Caki2 (cell line): ENCODE data around the gene PRAC2. TPM values are rescaled to one million over a fixed set of nuclear protein-coding genes. Genes with fewer than 3 reads are reported as not detected.

Experiments
- DNase-seq: peaks from one replicate; pipeline ENCODE4 v3.0.0-alpha.2; 2015; ENCODE audit warnings: low read depth
- in situ Hi-C: cut with HindIII; loops from 2 replicates; pipeline ENCODE4 v1.10.0; 2016; ENCODE audit warnings: low sequenced_read_pairs, low pct_unique_long_range_greater_than_20kb, mixed read lengths
- total RNA-seq: library from RNA; depleted of rRNA; stranded (reverse); fragments of >200 nt; shearing (Covaris generic); gene quantifications from 2 replicates; pipeline ENCODE4 v1.2.3, GENCODE V29; 2014; ENCODE audit warnings: low replicate concordance

Gene PRAC2
- total RNA-seq, 1 experiment from 2014 or later: not detected

DNA sequence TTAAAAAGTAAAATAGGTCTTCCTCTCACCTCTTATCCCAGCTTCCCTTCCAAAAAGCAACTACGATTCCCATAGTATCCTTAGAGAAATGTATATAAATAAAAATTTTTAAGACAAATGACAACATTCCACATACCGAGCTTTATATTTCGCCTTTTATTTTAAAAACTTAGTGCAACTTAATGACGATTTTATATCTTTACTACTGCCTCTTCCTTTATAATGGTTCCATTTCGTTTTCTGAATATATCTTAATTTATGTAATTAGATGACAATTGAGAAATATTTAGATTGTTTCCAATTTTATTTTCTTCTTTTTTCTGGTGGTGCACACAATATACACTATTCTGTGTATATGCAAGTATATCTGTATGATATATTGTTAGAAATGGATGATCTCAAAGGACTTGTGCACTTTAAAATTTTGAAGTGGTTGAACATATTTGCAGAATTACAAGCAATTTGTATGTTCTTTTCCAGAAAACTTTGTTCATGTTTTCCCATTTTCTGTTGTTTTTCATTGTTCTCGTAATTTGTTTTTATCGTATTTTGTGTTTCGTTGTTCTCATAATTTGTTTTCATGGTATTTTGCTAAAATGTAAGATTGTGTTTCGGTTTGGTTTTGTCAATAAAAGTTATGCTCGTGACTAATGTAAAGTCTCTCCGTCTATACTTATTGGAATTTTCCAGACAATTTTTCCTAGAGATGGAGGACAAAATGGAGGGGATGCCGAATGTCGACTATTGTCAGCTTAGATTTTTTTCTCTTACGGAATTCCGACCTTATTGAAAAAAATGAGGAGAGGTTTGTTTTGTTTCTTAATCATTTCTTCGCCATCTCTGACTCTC is 26.0 kb downstream of the PRAC2 start:
- in situ Hi-C loops: no loop called here
- DNase-seq: no peak

DNA sequence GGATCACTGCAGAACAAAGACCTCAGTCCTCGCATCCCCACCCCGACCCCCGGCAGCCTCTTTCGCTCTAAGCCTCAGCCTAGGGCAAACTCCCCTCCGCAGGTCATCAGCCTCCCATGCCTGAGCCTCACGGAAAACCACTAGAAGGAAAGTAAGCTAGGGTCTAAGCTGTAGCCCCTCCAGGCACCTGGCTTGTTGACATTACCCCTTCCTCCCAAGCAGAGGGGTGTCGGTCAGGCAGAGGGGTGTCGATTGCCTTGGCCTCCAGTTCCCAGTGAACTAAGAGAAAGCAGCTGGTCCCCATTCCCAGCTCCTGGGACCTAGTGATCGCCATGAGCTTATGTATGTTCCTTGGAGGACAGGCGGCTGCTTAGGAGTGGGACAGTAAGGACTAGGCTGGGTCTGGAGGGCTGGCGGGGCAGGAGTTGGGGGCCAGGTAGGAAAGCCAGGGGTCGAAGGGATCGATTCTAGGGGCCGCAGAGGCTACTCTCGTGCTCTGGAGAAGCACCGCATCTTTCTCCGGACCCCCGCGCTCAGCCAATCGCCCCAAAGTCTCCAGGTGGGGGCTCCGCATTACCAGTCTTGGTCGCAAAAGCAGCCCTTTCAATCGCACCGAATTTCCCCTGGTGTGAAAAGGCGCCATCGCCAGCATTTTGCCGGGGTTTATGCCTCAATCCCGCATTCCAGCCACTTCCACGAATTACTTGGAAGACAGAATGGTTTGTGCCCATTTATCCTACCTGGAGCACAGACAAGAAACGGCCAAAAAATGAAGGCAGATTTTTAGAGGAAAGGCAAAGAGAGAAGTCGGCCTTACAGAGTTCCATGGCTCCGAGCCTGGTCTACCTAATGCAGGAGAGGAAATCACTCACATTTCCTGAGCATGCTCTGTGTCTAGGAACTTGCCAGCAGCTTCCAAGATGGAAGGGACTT is 26.9 kb downstream of the PRAC2 start:
- DNase-seq: no peak
- in situ Hi-C loops: no loop called here

DNA sequence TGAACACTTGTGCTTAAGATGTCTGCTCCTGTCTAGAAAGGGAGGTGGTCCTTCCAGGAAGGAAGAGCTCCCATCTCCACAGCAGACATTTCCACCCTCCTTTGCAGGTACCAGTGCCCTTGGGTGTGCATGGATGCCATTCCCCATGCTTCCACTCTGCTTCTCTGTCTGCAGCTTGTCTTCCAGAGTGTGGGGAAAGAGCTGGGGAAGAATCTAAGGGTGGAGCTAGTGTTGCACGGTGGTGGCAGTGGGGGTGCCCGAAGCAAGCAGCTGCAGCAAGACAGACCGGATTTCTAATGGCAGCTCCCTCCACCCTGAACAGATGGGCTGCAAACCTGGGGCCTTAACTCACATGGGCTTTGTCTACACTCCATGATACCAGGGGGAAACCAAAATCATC is 28.2 kb downstream of the PRAC2 start:
- in situ Hi-C loops: no loop called here
- no peak for DNase-seq

DNA sequence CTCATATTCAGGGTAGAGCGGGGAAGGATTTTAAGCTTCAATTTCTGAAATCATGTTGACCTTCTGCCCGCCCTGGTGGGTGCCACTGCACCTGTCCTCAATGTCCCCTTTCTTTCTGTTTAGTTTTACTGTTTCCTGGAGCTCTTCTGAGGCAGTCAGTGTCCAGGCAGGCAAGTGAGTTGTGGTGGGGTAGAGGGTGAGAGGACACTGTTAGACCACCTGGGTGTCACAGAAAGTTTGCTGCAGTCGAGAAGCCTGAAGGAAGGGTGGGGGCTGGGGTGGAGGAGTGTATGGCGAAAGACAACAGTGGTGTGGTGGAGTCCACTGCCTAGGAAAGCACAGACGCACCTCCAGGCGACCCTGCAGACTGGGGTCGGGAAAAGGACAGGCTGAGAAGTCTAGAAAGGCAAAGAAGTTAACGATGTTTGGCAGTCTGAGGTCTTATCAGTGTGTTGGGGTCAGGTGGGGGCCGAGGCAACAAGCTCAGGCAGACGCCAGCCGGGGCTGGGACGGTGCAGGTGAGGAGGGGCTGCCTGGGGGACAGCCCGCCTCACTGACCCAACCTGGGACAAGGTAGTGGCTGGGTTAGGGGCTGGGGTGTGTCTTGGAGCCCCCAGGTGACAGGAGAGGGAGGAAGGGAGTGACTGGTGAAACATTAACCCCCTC is 28.9 kb downstream of the PRAC2 start:
- no peak for DNase-seq
- in situ Hi-C loops: no loop called here

DNA sequence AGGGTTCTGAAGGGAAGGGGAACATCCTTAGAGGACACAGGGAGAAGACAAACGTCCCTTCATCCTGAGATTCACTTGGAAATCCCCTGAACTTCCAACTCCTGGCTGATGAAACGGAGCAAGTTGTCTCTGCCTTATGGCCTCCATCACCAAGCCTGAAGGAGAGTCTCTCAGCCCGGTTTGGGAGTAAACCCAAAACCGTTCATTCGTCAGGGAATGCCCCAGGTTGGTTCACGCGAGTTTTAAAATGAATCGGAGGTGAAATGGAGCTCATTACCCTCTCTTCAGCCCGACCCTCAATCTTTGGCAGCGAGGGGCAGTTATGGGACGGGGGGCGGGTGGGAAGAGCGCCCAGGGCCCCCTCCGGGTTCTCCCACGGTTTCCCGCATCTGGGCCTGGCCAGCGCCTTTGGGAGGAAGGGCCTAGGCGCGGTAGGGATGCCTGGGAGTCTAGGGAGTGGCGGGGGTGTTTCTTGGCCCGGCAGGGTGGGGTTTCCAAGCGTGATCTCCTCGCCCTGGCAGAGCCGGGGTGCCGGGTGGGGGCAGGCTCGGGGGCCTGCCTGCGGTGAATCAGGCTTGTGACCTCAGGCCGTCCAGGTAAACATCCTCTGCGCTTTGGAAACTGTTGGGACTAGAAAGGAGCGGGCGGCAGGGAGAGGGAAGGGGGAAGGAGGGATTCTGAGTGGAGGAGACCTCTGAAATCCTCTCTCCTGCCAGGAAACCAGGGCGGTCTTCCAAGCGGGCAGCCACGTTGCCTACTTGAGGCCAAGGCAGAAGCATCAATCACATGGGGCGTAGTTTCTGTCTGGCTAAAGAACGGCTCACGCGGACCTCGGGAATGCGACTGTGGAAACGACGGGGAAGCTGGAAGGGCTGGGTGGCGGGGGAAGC is 29.7 kb downstream of the PRAC2 start:
- no peak for DNase-seq
- in situ Hi-C loops: no loop called here

DNA sequence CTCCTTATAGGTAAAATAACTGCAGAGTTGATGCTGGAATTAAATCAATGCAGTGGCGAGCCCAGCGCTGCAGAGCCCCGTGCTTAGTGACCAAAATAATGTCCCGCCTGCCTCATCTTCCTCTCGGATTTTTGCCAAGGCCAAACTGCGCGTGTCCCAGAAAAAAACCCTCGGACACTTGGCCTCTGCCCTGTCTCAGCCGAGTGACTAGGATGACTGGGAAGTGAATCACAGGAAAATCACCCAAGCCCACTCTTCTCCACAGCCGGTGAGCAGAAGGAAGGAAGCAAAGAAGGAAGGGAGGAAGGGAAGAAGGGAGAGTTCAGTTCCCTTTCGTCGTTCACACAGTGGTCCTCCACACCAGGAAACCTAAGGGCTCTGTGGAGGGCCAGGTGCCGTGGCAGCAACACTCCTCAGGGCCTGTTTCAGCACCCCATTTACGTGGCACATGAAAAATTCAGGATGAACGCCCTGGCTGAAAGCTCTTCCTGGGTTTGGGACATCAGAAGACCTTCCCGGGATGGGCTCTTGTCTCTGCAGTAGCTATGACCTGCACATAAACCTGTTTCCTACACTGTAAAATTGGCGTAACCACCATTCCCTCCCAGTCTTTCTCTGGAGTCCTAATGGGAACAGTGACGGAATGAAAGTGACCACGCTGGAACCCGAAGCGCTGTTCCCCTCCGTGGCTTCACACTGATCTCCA is 31.0 kb downstream of the PRAC2 start:
- peak; percentile 14 for DNase-seq
- in situ Hi-C loops: no loop called here

GRCh38 chr17:48754500-48755261 is 31.7 kb downstream of the PRAC2 start:
- DNase-seq: no peak
- in situ Hi-C loops: no loop called here

DNA sequence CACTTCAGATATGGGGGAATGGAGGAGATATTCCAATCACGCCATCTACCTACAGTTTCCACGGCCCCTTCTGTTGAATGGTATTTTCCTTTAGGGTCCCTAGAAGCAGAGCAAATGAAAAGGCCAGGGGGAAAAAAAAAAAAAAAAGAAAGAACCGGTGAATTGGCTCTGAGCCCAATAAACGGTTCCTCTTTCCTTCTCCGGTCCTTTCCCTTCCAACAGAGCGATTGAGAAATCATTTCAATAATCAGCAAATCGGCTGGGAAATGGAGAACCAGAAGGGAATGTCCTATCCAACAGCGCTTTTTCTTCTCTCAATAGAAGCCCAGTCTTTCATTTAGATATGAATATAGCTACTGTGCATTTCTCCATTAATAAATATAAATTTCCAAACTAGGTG is 32.4 kb downstream of the PRAC2 start:
- DNase-seq: no peak
- in situ Hi-C loops: no loop called here

GRCh38 chr17:48756830-48757251 is 33.9 kb downstream of the PRAC2 start:
- no peak for DNase-seq
- in situ Hi-C loops: no loop called here

DNA sequence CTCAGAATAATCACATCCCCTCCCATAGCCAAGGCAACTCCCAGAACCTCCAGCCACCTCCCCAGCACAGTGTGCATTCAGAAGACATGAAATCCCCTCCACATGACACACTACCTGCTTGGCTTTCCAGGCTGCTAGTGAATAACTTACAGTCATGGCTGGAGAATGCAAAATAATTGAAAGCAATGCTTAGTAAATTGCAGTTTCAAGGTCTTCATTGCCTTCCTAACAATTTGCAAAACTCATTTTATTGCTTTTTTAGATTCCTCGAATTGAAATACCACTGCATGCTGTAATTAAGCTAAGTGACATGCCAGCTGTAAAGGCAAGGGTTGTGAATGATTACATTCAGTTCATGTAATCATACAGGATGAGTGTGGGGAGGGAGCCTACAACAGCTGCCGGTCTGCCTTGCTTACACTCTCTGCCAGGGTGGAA is 34.6 kb downstream of the PRAC2 start:
- in situ Hi-C loops: no loop called here
- DNase-seq: no peak

- in situ Hi-C loops: no loop called here
- no peak for DNase-seq
Measured at GRCh38 chr17:48759288-48759687, 36.3 kb downstream of the PRAC2 start.

- in situ Hi-C loops: no loop called here
- no peak for DNase-seq
Measured at GRCh38 chr17:48760411-48760810, 37.4 kb downstream of the PRAC2 start.

DNA sequence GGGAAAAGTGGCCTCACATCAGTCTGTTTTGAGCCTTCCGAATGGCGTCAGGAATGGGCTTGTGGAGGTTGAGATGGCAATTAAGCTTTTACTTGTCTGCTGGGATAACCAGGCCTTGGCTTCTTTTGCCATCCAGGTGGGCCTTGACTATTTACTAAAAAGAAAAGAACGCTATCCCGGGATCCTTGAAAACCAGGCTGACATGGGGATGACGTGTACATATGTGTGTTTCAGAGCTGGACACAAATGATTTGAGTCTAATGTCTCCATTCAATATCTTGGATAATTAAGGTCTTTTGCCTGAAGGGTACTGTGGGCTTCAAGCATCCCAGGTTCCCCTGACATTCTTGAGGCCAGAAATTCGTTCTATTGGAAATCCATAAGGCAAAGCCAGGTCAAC is 38.1 kb downstream of the PRAC2 start:
- no peak for DNase-seq
- in situ Hi-C loops: no loop called here

DNA sequence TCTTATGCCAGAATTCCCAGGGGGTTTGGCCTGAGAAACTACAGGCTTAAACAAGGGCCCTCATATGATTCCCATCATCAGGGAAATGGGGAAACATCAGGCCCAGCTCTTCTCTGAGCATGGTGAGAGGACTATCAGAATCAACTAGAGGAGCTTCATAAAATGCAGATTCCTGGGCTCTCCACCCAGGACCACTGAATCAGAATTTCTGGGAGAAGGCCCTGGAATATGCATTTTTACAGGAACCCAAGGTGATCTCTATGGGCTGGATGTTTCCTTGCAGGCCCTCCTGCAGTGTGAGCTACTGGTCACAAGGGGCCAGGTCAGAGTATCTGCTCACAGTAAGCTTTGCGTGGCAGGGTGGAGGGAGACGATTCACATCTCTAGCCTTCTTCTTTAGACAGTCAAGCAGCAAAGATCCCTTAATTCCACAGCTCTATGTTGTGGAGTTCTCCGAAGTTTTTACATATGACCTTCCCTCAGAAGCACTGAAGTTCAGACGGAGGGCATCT is 44.3 kb downstream of the PRAC2 start:
- in situ Hi-C loops: no loop called here
- no peak for DNase-seq

DNA sequence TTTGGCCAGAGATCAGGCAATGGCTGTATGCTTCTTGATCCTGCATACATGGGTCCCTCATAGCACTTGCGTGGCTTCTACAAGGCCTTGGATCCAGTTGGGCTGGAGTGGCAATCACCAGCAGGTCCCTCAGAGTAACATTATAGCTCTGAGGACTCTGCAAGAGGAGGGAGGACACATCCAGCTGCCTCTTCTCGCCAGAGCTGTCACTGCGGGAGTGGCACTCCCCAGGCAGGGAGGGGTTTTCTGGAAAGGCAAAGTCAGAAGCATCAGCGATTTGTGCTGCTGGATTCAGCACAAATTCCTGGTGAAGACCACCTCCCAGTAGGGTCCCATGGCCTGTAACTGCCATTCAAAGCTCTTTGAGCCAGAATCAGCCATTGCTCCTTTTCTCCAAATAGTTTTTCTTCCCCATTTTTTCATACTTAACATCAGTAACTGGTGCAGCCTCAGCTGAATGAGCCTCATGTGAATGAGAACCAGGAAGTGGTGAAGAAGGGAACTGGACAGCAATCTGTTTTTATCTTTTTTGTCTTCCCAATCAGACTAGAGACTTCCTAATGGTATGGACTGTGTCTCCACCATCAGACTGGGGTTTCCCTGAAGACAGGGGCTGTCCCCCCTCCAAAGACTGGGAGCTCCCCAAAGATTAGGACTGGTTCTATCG is 46.2 kb downstream of the PRAC2 start:
- in situ Hi-C loops: no loop called here
- DNase-seq: no peak

GRCh38 chr17:48770954-48771353 is 48.0 kb downstream of the PRAC2 start:
- no peak for DNase-seq
- in situ Hi-C loops: no loop called here
